Mesothelial cell of epicardium (in vitro differentiated cells): ENCODE measurements around the gene MAPK4. TPM values are rescaled to one million over a fixed set of nuclear protein-coding genes. Genes with fewer than 3 reads are reported as not detected.

Experiments
- DNase-seq, 2 experiments: peaks; one replicate each; pipeline ENCODE4 v3.0.0; 2021; ENCODE audit warnings: low spot score in 2 of 2; ENCODE audit not compliant: unreplicated experiment in 2 of 2
- H3K27ac Mint-ChIP-seq: 2 replicates; pipeline ENCODE4 v1.8.0; 2021; ENCODE audit warnings: mixed read lengths
- H3K27me3 Mint-ChIP-seq: 2 replicates; pipeline ENCODE4 v1.8.0; 2021; ENCODE audit warnings: low read depth, mixed read lengths
- H3K36me3 Mint-ChIP-seq: 2 replicates; pipeline ENCODE4 v1.8.0; 2021; ENCODE audit warnings: mixed read lengths
- H3K4me1 Mint-ChIP-seq: 2 replicates; pipeline ENCODE4 v1.8.0; 2021; ENCODE audit warnings: mixed read lengths
- H3K4me3 Mint-ChIP-seq: 2 replicates; pipeline ENCODE4 v1.8.0; 2021; ENCODE audit warnings: mild to moderate bottlenecking, moderate library complexity, mixed read lengths
- H3K9me3 Mint-ChIP-seq: 2 replicates; pipeline ENCODE4 v1.8.0; 2021; ENCODE audit warnings: mixed read lengths
- total RNA-seq: library from RNA; stranded (reverse); gene quantifications from 3 replicates; pipeline ENCODE4 v1.2.1, GENCODE V29; 2021
- TF ChIP-seq, protein P1 (sequence below): fragments of 200-600 bp; sonication (generic); IDR thresholded peaks from one replicate; pipeline ENCODE4 v1.5.0; 2021; ENCODE audit warnings: antibody characterized with exemption; ENCODE audit not compliant: unreplicated experiment

Gene MAPK4
- total RNA-seq, 1 donor from 2014 or later = 6.3 TPM

GRCh38 chr18:50651334-50651733 lies 91.4 kb downstream of the MAPK4 start:
- H3K9me3 Mint-ChIP-seq = no peaks in the 10 kb centered on the region
- H3K27ac Mint-ChIP-seq = no peak overlapping the region
- H3K36me3 Mint-ChIP-seq = no peaks in the 10 kb centered on the region
- no peak overlapping the region for H3K4me3 Mint-ChIP-seq
- DNase-seq = no peak
- no peaks in the 10 kb centered on the region for H3K27me3 Mint-ChIP-seq
- H3K4me1 Mint-ChIP-seq = no peaks in the 10 kb centered on the region
- TF ChIP-seq, protein P1, sequence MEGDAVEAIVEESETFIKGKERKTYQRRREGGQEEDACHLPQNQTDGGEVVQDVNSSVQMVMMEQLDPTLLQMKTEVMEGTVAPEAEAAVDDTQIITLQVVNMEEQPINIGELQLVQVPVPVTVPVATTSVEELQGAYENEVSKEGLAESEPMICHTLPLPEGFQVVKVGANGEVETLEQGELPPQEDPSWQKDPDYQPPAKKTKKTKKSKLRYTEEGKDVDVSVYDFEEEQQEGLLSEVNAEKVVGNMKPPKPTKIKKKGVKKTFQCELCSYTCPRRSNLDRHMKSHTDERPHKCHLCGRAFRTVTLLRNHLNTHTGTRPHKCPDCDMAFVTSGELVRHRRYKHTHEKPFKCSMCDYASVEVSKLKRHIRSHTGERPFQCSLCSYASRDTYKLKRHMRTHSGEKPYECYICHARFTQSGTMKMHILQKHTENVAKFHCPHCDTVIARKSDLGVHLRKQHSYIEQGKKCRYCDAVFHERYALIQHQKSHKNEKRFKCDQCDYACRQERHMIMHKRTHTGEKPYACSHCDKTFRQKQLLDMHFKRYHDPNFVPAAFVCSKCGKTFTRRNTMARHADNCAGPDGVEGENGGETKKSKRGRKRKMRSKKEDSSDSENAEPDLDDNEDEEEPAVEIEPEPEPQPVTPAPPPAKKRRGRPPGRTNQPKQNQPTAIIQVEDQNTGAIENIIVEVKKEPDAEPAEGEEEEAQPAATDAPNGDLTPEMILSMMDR = no peak

DNA sequence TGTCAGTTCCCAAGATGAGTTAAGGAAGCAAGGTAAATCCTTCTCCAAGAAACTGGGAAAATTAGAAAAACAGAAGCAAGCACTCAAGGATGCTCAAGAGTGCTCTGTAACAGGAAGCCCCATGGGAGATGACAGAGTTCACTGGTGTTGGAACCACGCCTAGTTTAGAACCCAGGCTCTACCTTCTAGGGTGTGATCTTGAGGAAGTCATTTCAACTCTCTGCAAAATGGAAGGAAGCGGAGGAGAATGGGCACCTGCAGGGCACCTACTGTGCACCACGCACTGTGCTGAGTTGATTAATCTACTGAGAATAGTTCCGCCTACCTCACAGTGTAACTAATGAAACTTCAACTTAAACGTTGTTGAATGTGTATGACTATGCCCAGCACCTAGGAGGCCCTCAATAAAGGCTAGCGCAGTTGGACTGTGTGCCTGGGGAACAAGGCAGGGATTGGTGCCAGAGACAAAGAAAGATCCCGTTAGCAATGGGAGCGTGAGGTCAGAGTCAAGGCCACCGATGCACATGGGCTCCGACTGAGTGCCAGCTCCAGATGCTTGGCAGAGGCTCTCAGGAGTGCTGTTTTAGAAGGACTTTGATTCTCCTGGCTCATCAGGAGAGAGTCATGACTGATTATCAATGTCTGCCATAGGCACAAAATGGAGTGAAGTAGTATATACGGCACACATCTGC lies 93.7 kb downstream of the MAPK4 start:
- TF ChIP-seq, protein P1 = no peak
- DNase-seq = no peak
- Mint-ChIP-seq H3K9me3 (no peaks in the 10 kb centered on the region), H3K4me3 (no peak overlapping the region), H3K4me1 (no peaks in the 10 kb centered on the region), H3K36me3 (no peaks in the 10 kb centered on the region), H3K27me3 (no peaks in the 10 kb centered on the region), H3K27ac (no peak overlapping the region)

GRCh38 chr18:50654211-50654610 lies 94.3 kb downstream of the MAPK4 start:
- H3K27me3 Mint-ChIP-seq = no peaks in the 10 kb centered on the region
- no peaks in the 10 kb centered on the region for H3K4me1 Mint-ChIP-seq
- no peak overlapping the region for H3K4me3 Mint-ChIP-seq
- H3K9me3 Mint-ChIP-seq = no peaks in the 10 kb centered on the region
- no peaks in the 10 kb centered on the region for H3K36me3 Mint-ChIP-seq
- no peak for DNase-seq
- no peak overlapping the region for H3K27ac Mint-ChIP-seq
- TF ChIP-seq, protein P1 = no peak

DNA sequence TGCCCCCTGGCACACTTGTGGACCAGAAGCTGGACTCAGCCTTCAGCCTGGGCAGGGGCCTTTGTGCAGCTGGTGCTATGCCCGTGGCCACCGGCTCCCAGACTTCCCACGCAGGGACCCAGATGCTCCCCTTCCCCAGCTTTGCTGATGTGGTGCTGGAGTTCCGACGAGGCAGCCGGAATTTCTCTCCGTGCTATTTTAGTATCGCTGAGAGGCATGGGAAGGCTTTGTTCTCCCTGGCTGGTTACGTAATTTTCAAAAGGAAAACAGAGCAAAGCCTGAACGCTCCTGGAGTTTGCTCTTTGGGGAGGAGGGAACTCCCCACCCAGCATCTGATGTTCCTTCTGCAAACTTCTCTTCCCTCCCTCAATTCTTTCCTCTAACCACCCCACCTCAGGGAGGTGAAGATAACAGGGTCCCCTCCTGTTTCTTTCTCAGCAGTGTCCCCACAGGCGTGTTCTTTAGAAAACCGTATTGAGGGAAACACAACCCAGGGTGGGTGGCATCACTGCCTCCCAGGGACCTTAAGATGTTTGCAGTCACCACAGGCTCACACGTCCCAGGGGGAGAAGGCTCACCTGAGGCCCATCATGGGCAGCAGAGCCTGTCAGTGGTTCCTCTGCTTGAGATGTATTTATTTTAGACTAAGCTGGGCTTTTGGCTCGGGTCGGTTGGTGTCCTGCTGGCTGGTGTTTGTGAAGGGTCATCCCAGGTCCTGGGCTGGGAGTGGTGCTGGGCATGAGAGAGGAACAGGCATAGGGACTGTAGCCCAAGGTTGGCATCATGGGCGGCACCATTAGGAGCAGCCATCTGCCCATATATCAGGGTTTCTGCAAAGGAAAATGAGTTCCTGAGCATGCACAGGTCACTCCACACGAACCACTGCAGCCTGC lies 95.0 kb downstream of the MAPK4 start:
- no peaks in the 10 kb centered on the region for H3K36me3 Mint-ChIP-seq
- TF ChIP-seq, protein P1 = no peak
- no peaks in the 10 kb centered on the region for H3K9me3 Mint-ChIP-seq
- no peak overlapping the region for H3K4me3 Mint-ChIP-seq
- DNase-seq = no peak
- no peaks in the 10 kb centered on the region for H3K27me3 Mint-ChIP-seq
- no peaks in the 10 kb centered on the region for H3K4me1 Mint-ChIP-seq
- H3K27ac Mint-ChIP-seq = no peak overlapping the region

DNA sequence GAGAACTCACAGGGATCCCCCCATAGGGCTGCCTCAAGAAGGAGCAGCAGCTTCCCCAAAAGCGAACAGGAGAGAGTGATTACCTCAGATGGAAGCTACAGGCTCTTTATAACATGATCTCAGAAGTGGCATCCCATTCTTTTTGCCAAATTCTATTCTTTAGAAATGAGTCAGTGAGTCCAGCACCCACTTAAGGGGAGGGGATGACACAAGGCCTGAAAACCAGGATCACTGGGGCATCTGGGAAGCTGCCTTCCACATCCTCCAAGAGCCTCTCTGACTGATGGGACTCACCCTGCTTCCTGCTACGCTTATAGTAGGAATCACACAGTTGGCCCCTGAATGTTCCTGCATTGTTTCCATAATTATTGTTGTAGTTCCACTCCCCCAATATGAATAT lies 96.5 kb downstream of the MAPK4 start:
- Mint-ChIP-seq H3K4me1 (no peaks in the 10 kb centered on the region), H3K9me3 (no peaks in the 10 kb centered on the region), H3K27ac (no peak overlapping the region), H3K27me3 (no peaks in the 10 kb centered on the region), H3K36me3 (no peaks in the 10 kb centered on the region), H3K4me3 (no peak overlapping the region)
- TF ChIP-seq, protein P1 = no peak
- DNase-seq = no peak
